Liver (tissue), 3 donors: ENCODE results near the gene DNAH6.

Source experiments
- FOXA1 ChIP-seq: IDR thresholded peaks from 2 replicates; pipeline ENCODE4 v1.6.1; 2016; ENCODE audit warnings: antibody characterized with exemption
- GABPA ChIP-seq, 2 donors: IDR thresholded peaks in 1 of 2; conservative IDR thresholded peaks in 1 of 2; 2 replicates each; pipeline ENCODE4 v1.6.1; 2016; ENCODE audit warnings: antibody characterized with exemption in 2 of 2, mild to moderate bottlenecking in 1 of 2, moderate library complexity in 1 of 2
- HNF4A ChIP-seq, 2 donors: conservative IDR thresholded peaks; 2 replicates each; pipeline ENCODE4 v1.6.1; 2016; ENCODE audit warnings: antibody characterized with exemption in 2 of 2, mild to moderate bottlenecking in 2 of 2
- JUND ChIP-seq, 2 donors: IDR thresholded peaks; 2 replicates each; pipeline ENCODE4 v1.6.1; 2016; ENCODE audit warnings: antibody characterized with exemption in 2 of 2
- RAD21 ChIP-seq, 2 donors: IDR thresholded peaks; 2 replicates each; pipeline ENCODE4 v1.6.1; 2016; ENCODE audit warnings: antibody characterized with exemption in 2 of 2, mild to moderate bottlenecking in 2 of 2
- SP1 ChIP-seq: IDR thresholded peaks from 2 replicates; pipeline ENCODE4 v1.6.1; 2018; ENCODE audit warnings: antibody characterized with exemption, mild to moderate bottlenecking
- TAF1 ChIP-seq: conservative IDR thresholded peaks from 2 replicates; pipeline ENCODE4 v1.6.1; 2016; ENCODE audit warnings: antibody characterized with exemption, mild to moderate bottlenecking
- YY1 ChIP-seq: IDR thresholded peaks from 2 replicates; pipeline ENCODE4 v1.6.1; 2016; ENCODE audit warnings: antibody characterized with exemption, mild to moderate bottlenecking
- TF ChIP-seq, protein P1 (sequence below): fragments of 150-350 bp; IDR thresholded peaks from 2 replicates; pipeline ENCODE4 v1.5.1; 2017; ENCODE audit warnings: improper control_type of control experiment, low read depth, low read length; ENCODE audit not compliant: missing input control
- TF ChIP-seq, protein P2 (sequence below): IDR thresholded peaks from 2 replicates; pipeline ENCODE4 v1.6.1; 2016; ENCODE audit warnings: antibody characterized with exemption, mild to moderate bottlenecking
- TF ChIP-seq, protein P3 (sequence below): IDR thresholded peaks from 2 replicates; pipeline ENCODE4 v1.6.1; 2016; ENCODE audit warnings: antibody characterized with exemption
- TF ChIP-seq, protein P4 (sequence below): IDR thresholded peaks from 2 replicates; pipeline ENCODE4 v1.6.1; 2016; ENCODE audit warnings: antibody characterized with exemption
- donor health status: healthy.
- donor health status: healthy.

DNA sequence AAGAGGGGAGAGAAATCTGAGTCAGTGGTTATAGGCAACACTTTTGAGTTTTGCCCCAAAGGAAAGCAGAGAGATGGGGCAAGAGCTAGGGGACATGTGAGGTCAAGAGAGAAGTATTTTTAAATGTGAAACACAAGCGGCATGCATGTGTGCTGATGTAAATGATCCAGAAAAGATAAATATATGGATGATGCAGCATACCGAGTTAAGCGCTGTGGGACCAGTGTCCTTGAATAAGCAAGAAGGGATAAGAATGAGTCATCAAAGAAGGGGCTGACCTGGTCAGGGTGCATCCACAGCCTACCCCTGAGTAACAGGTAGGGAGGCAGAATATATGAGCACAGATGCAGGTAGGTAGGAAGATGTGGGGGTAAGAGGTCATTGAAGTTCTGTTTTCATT is 183.7 kb downstream of the DNAH6 start:
- no peak for TF ChIP-seq HNF4A (conservative IDR thresholded peaks at IDR 0.05)
- no peak for TF ChIP-seq TAF1
- TF ChIP-seq, protein P1, sequence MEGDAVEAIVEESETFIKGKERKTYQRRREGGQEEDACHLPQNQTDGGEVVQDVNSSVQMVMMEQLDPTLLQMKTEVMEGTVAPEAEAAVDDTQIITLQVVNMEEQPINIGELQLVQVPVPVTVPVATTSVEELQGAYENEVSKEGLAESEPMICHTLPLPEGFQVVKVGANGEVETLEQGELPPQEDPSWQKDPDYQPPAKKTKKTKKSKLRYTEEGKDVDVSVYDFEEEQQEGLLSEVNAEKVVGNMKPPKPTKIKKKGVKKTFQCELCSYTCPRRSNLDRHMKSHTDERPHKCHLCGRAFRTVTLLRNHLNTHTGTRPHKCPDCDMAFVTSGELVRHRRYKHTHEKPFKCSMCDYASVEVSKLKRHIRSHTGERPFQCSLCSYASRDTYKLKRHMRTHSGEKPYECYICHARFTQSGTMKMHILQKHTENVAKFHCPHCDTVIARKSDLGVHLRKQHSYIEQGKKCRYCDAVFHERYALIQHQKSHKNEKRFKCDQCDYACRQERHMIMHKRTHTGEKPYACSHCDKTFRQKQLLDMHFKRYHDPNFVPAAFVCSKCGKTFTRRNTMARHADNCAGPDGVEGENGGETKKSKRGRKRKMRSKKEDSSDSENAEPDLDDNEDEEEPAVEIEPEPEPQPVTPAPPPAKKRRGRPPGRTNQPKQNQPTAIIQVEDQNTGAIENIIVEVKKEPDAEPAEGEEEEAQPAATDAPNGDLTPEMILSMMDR: no peak
- no peak for TF ChIP-seq YY1
- TF ChIP-seq FOXA1: no peak
- TF ChIP-seq, protein P2, sequence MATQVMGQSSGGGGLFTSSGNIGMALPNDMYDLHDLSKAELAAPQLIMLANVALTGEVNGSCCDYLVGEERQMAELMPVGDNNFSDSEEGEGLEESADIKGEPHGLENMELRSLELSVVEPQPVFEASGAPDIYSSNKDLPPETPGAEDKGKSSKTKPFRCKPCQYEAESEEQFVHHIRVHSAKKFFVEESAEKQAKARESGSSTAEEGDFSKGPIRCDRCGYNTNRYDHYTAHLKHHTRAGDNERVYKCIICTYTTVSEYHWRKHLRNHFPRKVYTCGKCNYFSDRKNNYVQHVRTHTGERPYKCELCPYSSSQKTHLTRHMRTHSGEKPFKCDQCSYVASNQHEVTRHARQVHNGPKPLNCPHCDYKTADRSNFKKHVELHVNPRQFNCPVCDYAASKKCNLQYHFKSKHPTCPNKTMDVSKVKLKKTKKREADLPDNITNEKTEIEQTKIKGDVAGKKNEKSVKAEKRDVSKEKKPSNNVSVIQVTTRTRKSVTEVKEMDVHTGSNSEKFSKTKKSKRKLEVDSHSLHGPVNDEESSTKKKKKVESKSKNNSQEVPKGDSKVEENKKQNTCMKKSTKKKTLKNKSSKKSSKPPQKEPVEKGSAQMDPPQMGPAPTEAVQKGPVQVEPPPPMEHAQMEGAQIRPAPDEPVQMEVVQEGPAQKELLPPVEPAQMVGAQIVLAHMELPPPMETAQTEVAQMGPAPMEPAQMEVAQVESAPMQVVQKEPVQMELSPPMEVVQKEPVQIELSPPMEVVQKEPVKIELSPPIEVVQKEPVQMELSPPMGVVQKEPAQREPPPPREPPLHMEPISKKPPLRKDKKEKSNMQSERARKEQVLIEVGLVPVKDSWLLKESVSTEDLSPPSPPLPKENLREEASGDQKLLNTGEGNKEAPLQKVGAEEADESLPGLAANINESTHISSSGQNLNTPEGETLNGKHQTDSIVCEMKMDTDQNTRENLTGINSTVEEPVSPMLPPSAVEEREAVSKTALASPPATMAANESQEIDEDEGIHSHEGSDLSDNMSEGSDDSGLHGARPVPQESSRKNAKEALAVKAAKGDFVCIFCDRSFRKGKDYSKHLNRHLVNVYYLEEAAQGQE: no peak
- TF ChIP-seq GABPA (IDR thresholded peaks at IDR 0.05 in 1 of 2, conservative IDR thresholded peaks at IDR 0.05 in 1 of 2): no peak
- TF ChIP-seq SP1: no peak
- TF ChIP-seq, protein P3, sequence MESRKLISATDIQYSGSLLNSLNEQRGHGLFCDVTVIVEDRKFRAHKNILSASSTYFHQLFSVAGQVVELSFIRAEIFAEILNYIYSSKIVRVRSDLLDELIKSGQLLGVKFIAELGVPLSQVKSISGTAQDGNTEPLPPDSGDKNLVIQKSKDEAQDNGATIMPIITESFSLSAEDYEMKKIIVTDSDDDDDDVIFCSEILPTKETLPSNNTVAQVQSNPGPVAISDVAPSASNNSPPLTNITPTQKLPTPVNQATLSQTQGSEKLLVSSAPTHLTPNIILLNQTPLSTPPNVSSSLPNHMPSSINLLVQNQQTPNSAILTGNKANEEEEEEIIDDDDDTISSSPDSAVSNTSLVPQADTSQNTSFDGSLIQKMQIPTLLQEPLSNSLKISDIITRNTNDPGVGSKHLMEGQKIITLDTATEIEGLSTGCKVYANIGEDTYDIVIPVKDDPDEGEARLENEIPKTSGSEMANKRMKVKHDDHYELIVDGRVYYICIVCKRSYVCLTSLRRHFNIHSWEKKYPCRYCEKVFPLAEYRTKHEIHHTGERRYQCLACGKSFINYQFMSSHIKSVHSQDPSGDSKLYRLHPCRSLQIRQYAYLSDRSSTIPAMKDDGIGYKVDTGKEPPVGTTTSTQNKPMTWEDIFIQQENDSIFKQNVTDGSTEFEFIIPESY: no peak
- TF ChIP-seq, protein P4, sequence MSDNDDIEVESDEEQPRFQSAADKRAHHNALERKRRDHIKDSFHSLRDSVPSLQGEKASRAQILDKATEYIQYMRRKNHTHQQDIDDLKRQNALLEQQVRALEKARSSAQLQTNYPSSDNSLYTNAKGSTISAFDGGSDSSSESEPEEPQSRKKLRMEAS: no peak
- no peak for TF ChIP-seq JUND (IDR thresholded peaks at IDR 0.05)
- no peak for TF ChIP-seq RAD21 (IDR thresholded peaks at IDR 0.05)
